GM21360 (cell line): ENCODE results near the gene PITRM1.
A peak's percentile ranks its signal among the peaks of the same experiment; 100 is the strongest.
"Not testable (repeated sequence)": the region's sequence is repeated elsewhere in the genome, so short reads cannot be mapped to it uniquely, and the experiment has no call there.

Experiments used
- ATAC-seq: cut with Tn5 transposase; IDR thresholded peaks from one replicate; pipeline ENCODE4 v1.9.1; 2021; ENCODE audit warnings: mild to moderate bottlenecking, moderate library complexity; ENCODE audit not compliant: unreplicated experiment

PITRM1 gene, protein sequence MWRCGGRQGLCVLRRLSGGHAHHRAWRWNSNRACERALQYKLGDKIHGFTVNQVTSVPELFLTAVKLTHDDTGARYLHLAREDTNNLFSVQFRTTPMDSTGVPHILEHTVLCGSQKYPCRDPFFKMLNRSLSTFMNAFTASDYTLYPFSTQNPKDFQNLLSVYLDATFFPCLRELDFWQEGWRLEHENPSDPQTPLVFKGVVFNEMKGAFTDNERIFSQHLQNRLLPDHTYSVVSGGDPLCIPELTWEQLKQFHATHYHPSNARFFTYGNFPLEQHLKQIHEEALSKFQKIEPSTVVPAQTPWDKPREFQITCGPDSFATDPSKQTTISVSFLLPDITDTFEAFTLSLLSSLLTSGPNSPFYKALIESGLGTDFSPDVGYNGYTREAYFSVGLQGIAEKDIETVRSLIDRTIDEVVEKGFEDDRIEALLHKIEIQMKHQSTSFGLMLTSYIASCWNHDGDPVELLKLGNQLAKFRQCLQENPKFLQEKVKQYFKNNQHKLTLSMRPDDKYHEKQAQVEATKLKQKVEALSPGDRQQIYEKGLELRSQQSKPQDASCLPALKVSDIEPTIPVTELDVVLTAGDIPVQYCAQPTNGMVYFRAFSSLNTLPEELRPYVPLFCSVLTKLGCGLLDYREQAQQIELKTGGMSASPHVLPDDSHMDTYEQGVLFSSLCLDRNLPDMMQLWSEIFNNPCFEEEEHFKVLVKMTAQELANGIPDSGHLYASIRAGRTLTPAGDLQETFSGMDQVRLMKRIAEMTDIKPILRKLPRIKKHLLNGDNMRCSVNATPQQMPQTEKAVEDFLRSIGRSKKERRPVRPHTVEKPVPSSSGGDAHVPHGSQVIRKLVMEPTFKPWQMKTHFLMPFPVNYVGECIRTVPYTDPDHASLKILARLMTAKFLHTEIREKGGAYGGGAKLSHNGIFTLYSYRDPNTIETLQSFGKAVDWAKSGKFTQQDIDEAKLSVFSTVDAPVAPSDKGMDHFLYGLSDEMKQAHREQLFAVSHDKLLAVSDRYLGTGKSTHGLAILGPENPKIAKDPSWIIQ

GRCh38 chr10:3172446-3173170, at the start of gene PITRM1:
Gene PITRM1, minus strand, starts transcription at chr10:3172782. Its CDS starts 10 bp downstream, at chr10:3172772.
- ATAC-seq: peak; percentile 95

- ATAC-seq: no peak
Observed at GRCh38 chr10:3222068-3222467, 49.5 kb upstream of the PITRM1 start.

- not testable (repeated sequence) for ATAC-seq
Observed at GRCh38 chr10:3221601-3222000, 49.0 kb upstream of the PITRM1 start.

GRCh38 chr10:3220853-3221252, 48.3 kb upstream of the PITRM1 start:
- ATAC-seq: no peak

DNA sequence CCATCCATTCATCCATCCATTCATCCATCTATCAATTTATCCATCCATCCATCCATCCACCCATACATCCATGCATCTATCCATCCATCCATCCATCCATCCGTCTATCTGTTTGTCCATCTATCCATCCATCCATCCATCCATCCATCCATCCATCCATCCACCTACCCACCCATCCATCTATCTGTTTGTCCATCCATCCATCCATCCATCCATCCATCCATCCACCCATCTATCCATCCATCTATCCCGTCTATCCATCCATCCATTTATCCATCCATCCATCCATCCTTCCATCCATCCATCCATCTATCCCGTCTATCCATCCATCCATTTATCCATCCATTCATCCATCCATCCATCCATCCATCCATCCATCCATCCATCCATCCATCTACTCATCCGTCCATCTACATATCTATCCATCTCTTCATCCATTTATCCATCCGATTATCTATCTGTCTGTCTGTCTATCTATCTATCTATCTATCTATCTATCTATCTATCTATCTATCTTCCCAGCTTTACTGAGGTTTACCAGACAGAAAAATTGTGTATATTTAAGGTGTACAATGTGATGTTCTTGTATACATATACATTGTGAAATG, 46.5 kb upstream of the PITRM1 start:
- ATAC-seq: not testable (repeated sequence)

GRCh38 chr10:3217853-3218252, 45.3 kb upstream of the PITRM1 start:
- ATAC-seq: no peak

- no peak for ATAC-seq
Observed at GRCh38 chr10:3217301-3217700, 44.7 kb upstream of the PITRM1 start.

DNA sequence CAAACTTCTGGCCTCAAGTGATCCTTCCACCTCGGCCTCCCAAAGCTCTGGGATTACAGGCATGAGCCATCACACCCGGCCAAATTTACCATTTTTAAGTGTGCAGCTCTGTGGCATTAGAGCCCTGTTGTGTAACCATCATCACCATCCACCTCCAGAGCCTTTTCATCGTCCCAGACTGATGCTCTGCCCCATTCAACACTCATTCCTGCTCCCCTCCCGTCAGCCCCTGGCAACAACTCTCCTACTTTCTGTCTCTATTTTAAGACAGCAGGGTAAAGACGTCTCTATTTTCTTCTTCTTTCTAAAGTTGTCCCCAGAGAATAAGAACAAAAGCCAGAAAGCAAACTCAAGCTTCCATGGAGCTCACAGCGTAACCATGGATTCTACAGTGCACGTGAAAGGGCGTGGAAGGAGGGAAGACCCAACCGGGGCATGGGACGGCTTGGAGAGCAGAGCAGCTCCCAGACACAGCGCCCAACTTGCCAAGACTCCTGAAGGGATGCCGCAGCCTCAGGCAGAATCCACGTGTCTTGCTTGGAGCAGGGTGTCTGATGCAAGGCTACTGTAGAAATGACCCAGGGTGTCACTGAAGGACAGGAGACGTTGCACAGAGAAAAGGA, 42.7 kb upstream of the PITRM1 start:
- ATAC-seq: no peak

- no peak for ATAC-seq
Observed at GRCh38 chr10:3213758-3214515, 41.4 kb upstream of the PITRM1 start.

- no peak for ATAC-seq
Observed at GRCh38 chr10:3213208-3213607, 40.6 kb upstream of the PITRM1 start.

DNA sequence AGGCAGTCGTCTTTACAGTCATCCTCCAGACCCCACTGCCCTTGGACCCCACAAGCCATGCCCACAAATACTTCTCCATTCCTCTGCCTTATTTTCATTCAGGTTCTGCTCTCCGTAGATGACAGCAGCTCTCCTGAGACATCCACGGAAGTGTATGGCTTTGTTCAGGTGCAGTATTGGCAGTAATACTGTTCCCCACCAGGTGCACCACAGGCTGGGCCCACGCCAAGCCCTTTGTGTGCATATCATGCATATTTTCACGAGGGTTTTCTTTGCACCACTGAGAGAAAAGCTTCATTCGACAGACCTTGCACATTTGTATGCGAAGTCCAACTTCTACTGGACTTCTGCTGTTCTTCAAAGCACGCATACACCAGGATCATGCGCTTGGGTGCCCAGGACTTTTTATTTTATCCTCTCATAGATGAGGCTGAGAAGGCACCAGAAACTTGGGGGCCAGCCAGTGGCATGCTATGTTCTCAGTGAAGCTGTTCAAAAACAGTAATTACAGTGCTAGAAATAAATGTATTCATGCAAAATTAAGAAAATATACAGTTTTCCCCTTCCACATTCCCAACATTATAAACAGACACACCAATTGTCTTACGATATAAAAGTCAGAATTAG, 37.8 kb upstream of the PITRM1 start:
- ATAC-seq: no peak

DNA sequence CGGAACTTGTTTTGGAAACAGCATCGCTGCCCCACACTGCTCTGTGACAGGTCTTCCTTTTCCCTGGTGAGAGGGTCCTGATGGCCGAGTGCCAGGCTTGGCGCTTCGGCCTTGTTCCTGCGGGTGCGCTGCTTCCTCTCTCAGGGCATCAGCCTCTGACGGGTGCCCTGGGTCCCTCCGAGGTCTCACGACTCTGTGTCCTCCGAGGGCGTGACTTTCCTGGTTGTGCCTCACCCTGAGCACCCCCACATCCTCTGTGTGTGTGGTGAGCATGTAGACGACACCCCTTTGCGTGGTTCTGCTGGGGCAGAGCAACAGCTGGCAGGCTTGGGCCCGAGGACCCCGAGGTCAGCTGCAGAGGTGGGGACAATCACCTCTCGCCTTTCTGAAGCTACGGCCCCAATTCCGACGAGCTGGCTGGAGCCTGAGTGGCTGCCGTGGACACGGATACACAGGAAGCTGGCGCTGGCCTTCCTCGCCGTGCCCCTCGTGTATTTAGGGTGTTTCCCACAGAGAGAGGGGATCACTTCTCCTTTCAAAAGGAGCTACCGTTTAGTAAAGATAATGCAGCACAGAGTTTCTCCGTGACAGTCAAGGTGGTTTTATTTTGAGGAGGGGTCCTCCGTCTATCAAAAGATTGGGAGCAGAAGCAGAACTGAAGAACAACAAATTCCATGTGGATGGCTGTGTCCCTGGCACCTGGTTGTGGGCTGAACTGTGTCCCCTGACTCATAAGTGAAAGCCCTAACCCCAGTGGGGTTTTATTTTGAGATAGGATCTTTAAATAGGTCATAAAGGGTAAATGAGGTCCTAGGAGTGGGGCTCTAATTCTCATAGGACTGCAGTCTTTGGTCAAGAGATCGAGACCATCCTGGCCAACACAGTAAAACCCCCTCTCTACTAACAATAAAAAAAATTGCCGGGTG, 36.2 kb upstream of the PITRM1 start:
- ATAC-seq: no peak

- ATAC-seq: no peak
Observed at GRCh38 chr10:3207351-3207750, 34.8 kb upstream of the PITRM1 start.

- ATAC-seq: no peak
Observed at GRCh38 chr10:3206511-3207157, 34.1 kb upstream of the PITRM1 start.

DNA sequence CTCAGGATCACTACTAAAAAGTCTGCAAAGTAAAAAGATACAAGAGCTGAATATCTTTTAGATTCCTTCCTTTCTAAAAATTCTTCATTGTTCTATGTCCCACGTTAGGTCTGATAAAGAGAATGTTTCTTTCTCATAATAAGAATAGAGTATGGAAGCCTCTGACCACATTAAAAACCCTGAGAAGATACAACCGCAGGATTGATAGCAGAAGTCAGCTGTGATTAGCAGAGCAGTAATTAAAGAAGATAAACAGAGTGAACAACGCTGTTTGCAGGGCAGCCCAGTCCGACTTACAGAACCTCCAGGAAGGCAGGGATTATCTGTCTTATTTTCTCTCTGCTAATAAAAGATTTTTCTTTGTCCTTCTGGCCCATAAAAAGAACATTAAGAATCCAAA, 31.4 kb upstream of the PITRM1 start:
- ATAC-seq: no peak

GRCh38 chr10:3203016-3203811, 30.6 kb upstream of the PITRM1 start:
- ATAC-seq: no peak

- ATAC-seq: no peak
Observed at GRCh38 chr10:3201796-3202195, 29.2 kb upstream of the PITRM1 start.
